ENCODE results near the gene KRCC1. TPM values are rescaled to one million over a fixed set of nuclear protein-coding genes. Genes with fewer than 3 reads are reported as not detected.
"Not testable (repeated sequence)": the region's sequence is repeated elsewhere in the genome, so short reads cannot be mapped to it uniquely, and the experiment has no call there.

Gene KRCC1
- total RNA-seq, 1 donor from 2014 or later: 22.2 TPM

- intact Hi-C loops (cut with micrococcal nuclease): no loop called here
Measured at GRCh38 chr2:88077080-88077479, 21.5 kb upstream of the KRCC1 start.

- intact Hi-C loops (cut with micrococcal nuclease): no loop called here
Measured at GRCh38 chr2:88074854-88075292, 19.3 kb upstream of the KRCC1 start.

GRCh38 chr2:88074150-88074549 lies 18.6 kb upstream of the KRCC1 start:
- intact Hi-C loops (cut with micrococcal nuclease): no loop called here

DNA sequence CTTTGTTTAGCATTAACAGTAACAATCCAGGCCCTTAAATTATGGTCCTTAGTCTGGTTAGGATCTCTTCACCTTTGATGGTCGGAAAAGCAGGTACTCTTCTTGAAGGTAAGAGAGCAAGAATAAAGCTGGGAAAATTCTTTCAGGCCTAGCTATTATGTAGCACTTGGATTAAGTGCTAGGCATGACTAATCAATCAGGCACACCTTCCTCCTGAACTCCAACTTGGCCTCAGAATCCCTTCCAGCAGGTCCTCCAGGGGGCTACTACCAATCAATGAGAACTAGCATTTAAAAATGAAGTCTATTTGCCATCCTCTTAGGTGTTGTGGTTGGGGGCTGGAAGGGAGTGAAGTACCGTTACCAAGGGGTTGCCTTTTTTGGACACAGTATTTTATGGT lies 15.8 kb upstream of the KRCC1 start:
- intact Hi-C loops (cut with micrococcal nuclease): no loop called here

GRCh38 chr2:88070055-88070454 lies 14.5 kb upstream of the KRCC1 start:
- intact Hi-C loops (cut with micrococcal nuclease): no loop called here

DNA sequence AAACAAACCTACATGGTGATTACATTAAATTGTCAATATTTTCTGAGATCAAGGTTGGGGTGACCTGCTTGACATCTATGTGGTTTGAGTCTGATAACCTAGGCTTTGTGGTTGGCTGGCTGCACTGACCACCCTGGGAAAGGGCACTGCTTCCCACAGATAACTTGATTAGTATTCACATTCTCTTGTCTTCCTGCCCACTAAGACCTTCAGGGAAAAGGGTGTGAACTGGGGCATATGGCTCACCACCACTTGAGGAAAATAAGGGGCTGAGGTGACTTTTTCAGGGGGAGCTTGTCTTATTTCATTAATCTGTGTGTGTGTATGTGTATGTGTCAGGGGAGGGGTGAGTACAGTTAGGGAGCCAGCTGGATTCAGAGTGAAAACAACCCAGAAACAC lies 13.5 kb upstream of the KRCC1 start:
- intact Hi-C loops (cut with micrococcal nuclease): no loop called here

DNA sequence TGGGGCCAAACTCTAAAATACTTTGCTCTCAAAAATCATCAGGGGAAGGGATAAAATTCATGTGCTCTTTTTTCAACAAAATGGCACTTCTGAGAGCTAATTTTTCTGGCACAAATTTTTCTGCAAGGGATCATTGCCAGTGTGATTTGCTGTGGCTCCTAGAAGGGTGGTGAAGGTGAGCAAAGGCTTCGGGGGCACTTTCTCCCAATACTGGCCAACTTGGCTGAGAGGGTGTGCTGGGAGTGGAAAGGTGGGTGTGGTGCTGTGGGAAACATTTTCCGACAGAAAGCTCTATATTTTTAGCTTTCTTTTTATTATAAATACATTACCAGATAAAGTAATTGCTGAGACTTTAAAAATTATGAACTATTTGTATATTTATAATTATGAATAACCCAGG lies 12.5 kb upstream of the KRCC1 start:
- intact Hi-C loops (cut with micrococcal nuclease): no loop called here

DNA sequence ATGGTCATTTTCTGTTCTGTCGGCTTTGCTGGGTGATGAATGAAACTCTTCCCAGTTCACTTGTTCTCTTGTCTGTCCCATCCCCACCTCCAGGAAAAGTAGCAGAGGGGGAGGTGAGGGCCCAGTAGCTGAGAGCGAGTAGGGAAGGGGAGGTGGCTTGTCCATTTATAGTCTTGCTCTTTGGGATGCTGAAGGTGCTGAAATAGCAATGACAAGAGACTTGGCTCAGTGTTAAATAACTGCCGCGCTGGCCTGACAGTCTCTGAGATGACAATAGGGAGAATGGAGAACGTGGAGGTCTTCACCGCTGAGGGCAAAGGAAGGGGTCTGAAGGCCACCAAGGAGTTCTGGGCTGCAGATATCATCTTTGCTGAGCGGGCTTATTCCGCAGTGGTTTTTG lies 12.0 kb upstream of the KRCC1 start, which contains the start of gene SMYD1:
TSS of gene SMYD1 (plus strand) at position 228 of the 400 bp plus-strand sequence. CDS start at position 268, 40 bp downstream.
- intact Hi-C loops (cut with micrococcal nuclease): no loop called here

DNA sequence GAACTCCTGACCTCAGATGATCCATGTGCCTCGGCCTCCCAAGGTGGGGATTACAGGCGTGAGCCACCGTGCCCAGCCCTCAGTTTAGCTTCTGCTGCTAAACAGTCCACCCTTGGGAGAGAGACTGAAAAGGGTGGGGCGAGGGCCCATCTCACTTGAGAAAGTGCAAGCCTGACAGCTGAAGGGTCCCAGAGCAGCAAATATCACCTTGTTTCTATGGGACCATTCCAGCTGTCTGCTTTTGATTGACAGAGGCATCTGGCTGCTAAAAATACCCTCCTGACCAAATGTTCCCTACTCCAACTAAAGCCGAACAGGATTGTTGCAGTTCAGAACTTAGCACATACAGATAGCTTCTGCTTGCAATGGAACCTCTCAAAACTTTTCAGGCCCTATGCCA lies 11.6 kb upstream of the KRCC1 start:
- intact Hi-C loops (cut with micrococcal nuclease): no loop called here

GRCh38 chr2:88066543-88066942 lies 11.0 kb upstream of the KRCC1 start:
- intact Hi-C loops (cut with micrococcal nuclease): no loop called here

DNA sequence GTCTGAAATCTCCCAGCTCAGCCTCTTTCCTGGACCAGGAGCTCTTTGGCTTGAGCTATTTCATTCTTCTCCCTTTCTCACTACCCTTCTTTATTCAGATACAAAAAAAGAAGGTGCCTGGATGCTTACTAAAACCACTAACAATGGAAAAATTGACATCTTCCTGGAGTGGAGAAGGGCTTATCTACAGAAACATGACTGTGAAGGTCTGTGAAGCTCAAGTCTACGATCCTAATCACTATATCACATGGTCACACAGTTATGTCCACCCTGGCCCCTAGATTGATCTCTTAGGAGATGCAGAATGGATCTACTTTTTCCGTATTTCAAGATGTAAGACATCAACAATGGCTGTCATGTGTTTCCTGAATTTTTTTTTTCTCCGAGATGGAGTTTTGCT lies 5.7 kb upstream of the KRCC1 start:
- intact Hi-C loops (cut with micrococcal nuclease): no loop called here

DNA sequence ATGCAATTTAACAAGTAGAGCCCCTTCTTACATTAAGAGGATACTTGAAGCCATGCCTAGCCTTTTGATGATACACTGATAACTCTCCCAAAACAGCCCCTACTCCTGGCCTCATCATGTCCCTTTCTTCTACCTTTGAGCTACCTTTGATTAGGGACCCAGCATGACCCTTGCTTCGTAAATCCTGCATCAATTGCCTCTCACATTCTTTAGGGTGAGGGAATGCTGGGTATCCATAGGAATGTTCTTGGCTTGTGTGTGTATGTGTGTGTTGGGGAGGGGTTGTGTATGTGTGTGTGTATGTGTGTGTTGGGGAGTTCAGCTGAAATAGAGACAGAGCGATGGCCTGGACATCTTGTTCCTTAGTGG lies 5.3 kb upstream of the KRCC1 start:
- intact Hi-C loops (cut with micrococcal nuclease): loop anchor here (1.0 kb wide), 2 partner anchors 99 to 126 kb away; no protein-coding TSS in a partner anchor

GRCh38 chr2:88059979-88060906 lies 4.7 kb upstream of the KRCC1 start:
- intact Hi-C loops (cut with micrococcal nuclease): loop anchor here (1.0 kb wide), 2 partner anchors 100 to 127 kb away; no protein-coding TSS in a partner anchor

- intact Hi-C loops (cut with micrococcal nuclease): no loop called here
Measured at GRCh38 chr2:88058191-88058590, 2.6 kb upstream of the KRCC1 start.

DNA sequence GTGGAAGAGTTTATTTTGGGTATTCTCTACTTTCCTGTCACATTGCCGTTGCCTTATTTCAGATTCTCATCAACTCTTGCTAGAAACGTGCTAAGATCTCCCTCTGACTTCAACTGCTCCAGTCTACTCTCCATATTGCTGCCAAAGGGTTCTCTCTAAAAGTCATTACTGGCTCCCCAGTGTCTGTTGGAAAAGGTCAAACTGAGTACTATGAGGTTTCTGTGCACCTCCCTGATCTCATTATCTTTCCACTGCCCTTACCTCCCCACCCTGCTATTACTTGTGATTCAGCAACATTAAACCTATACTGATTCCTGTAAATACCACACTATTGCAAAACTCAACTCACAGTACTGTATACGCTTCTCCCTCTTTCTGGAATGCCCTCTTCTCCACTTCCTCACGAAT lies 1.9 kb upstream of the KRCC1 start:
- intact Hi-C loops (cut with micrococcal nuclease): no loop called here

DNA sequence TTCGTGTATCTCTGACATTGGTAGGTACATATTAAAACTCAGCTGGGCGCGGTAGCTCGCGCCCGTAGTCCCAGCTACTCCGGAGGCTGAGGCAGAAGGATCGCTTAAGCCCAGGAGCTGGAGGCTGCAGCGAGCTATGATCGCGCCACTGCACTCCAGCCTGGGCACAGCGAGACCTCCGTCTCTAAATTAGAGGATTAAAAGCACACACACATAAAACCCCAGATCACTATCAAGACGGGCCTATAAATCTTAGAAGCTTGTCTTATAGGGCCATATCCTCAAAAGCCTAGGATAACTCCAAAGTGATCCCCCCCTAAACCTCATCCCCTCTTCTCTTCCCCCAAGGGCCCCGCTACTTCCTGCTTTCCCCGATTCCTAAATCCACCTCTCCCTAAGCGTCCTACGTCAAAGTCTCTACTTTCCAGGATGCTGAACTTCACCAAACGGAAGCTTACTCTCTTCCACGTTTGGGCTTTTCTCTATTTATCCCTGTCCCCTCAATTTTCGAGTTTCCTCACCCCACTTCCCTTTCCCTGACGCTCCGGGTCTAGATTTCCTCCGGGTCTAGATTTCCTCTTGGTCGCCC lies 707 bp downstream of the KRCC1 start:
- intact Hi-C loops (cut with micrococcal nuclease): loop anchor here (1.0 kb wide), 2 partner anchors 39 to 572 kb away; partner anchors contain the start of genes EIF2AK3 and RNU2-63P

DNA sequence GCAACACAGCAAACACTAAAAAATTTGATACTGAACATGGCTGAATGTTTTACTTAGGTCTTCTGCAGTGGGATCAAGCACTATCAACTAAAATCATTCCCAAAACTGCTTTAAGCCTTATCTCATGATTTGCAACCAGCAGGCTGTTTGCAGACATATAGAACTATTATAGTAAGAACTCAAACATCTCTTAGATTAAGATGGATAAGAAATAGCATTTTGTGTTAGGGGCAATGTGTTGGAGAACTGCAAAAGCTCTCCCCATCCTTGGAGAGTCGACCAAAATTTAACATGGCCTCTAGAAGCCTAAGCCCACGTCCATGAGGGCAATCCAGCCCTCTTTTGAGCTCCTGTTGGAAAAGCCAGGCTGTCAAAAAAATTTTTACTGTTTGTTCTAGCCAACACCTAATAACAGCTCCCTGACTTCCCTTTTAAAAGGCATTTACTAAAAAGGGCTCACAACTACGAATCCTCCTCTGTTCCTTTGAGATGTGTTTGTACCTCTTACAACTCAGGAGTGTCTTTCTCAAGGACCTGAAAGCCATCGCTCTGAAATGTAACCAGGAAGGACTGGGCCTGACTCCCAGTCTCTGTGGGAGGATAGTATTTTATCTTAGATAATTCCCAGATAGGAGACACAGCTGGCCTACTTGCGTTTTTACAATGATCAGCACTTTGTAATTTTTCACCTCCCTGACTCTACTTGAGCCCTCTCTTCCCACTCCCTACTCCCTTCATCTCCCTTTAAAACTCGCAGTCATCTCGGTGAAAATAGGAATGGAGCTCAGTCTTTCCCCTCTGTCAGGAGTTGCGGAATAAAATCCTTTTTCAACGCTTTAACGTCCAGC lies 1.4 kb downstream of the KRCC1 start:
- intact Hi-C loops (cut with micrococcal nuclease): no loop called here

DNA sequence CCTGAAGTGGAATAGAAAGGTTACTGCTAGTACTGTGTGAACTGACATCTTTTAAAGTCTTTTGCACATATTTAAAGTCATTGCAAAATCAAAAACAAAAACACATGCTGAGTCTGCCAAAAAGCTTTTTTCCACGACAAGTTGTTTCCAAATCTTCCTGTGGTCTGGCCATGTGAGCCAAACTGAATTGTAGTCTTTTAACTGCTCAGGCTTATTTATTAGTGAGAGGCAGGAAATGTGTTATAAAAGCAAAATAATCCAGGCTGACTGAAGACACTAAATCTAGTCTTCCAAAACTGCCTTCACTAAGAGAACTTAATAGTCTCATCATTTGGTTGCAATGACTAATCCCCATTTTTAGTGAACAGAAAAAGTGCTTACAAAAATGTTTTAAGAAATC lies 2.3 kb downstream of the KRCC1 start:
- intact Hi-C loops (cut with micrococcal nuclease): no loop called here

DNA sequence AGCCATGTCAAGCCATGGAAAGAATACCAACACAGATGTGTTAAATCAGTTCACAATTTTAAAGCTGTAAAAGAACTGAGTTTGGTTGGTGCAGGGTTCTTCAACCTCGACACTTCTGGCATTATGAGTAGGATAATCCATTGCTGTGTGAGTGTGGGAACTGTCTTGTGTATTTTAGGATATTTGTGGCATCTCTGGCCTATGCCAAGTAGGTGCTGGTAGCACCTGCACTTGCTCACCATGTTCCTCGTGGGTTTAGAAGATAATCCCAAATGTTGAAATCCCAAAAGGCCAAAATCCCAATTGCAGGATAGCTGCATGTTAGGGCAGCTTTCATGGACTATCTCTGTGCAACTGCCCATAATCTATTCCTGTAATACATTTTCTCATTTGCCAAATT lies 3.8 kb downstream of the KRCC1 start:
- intact Hi-C loops (cut with micrococcal nuclease): no loop called here

- intact Hi-C loops (cut with micrococcal nuclease): no loop called here
Measured at GRCh38 chr2:88049622-88050021, 6.0 kb downstream of the KRCC1 start.

- intact Hi-C loops (cut with micrococcal nuclease): no loop called here
Measured at GRCh38 chr2:88048541-88048940, 7.0 kb downstream of the KRCC1 start.

- intact Hi-C loops (cut with micrococcal nuclease): not testable (repeated sequence)
Measured at GRCh38 chr2:88045561-88045960, 10.0 kb downstream of the KRCC1 start.
